ENCODE results near the gene AGBL4. TPM values are rescaled to one million over a fixed set of nuclear protein-coding genes. Genes with fewer than 3 reads are reported as not detected.

Gene AGBL4
- total and polyA plus RNA-seq, 2 of the 4 experiments (the other 2 are of a cell fraction): not detected

GRCh38 chr1:48492392-48492791 is 1531.4 kb downstream of the AGBL4 start:
- Histone ChIP-seq H2AK9ac (replicated peaks; ENCODE audit: low read depth, low read length, poor library complexity) (no peak overlapping the region), H3K4ac (ENCODE audit: low read depth, low read length) (no peak overlapping the region), H3K4me3 (ENCODE audit: insufficient read depth, low read depth, low read length) (no peak overlapping the region), H4K8ac (ENCODE audit: low read depth in 2 of 2, low read length in 2 of 2) (no peak overlapping the region), H2BK20ac (ENCODE audit: low read depth, low read length) (no peak overlapping the region), H2BK5ac (ENCODE audit: low read depth, low read length, poor library complexity, severe bottlenecking) (no peak overlapping the region), H3K36me3 (ENCODE audit: control insufficient read depth, insufficient read depth, low read length) (no peaks in the 10 kb centered on the region), H3K27ac (ENCODE audit: insufficient read depth, low read length) (no peak overlapping the region), H2AFZ (replicated peaks; ENCODE audit: low read length, poor library complexity) (no peak overlapping the region), H3K23ac (ENCODE audit: low read depth, low read length) (no peak overlapping the region), H4K20me1 (ENCODE audit: insufficient read depth, low read length) (peaks cover 3% of the 10 kb centered on the region; the same call in 1 of the 2 replicates), H3K9ac (ENCODE audit: low read depth, low read length) (no peak overlapping the region), H3K9me3 (ENCODE audit: control insufficient read depth, insufficient read depth, low read length) (no peaks in the 10 kb centered on the region), H4K91ac (ENCODE audit: insufficient read depth, low read depth, low read length) (no peak overlapping the region), H2BK15ac (ENCODE audit: low read depth, low read length) (no peak overlapping the region), H3K4me2 (ENCODE audit: low read depth, low read length) (no peak overlapping the region), H3K4me1 (ENCODE audit: control insufficient read depth, insufficient read depth, low read length) (peaks cover 18% of the 10 kb centered on the region), H2BK120ac (ENCODE audit: low read depth, low read length) (no peak overlapping the region), H3K9me1 (ENCODE audit: insufficient read depth, low read length) (peaks cover 10% of the 10 kb centered on the region), H3K14ac (replicated peaks; ENCODE audit: low read depth, low read length) (no peak overlapping the region), H3K27me3 (ENCODE audit: control insufficient read depth, insufficient read depth, low read length) (0 out of 2 replicates have a peak, but pooled peaks cover under 1% of the 10 kb centered on the region), H3K18ac (ENCODE audit: low read depth, low read length) (peak overlapping the region; percentile 34; the same call in 1 of the 2 replicates), H4K5ac (ENCODE audit: low read depth, low read length) (no peak overlapping the region), H3K56ac (ENCODE audit: extremely low read depth, insufficient read depth, low read length) (no peak overlapping the region), H3K79me1 (ENCODE audit: low read depth in 1 of 2, low read length in 2 of 2) (no peaks in the 10 kb centered on the region), H2AK5ac (ENCODE audit: low read depth, low read length) (no peak overlapping the region)
- ChIA-PET POLR2A (ENCODE audit: unreplicated experiment) (no interaction called here), CTCF (interaction anchor here (0.7 kb wide), 1 partner anchor 494 kb away, joined by 4 read pairs; no protein-coding TSS in a partner anchor)
- in situ Hi-C loops (cut with MboI; ENCODE audit: low sequenced_read_pairs) (no loop called here), intact Hi-C loops (cut with micrococcal nuclease) (loop anchor here (10.0 kb wide), 1 partner anchor 1318 kb away; no protein-coding TSS in a partner anchor), dilution Hi-C loops (cut with HindIII; ENCODE audit: low sequenced_read_pairs, unreplicated experiment) (no loop called here)
- no TSS peak for BruUV-seq (replicated peaks)
- DNase-seq: no peak
- ATAC-seq (ENCODE audit: low read depth): no peak
- TF ChIP-seq NFE2L2 (IDR thresholded peaks at IDR 0.05; ENCODE audit: low read depth, low read length) (no peak), RFX5 (IDR thresholded peaks at IDR 0.05; ENCODE audit: low read depth, low read length) (no peak), MXI1 (IDR thresholded peaks at IDR 0.05; ENCODE audit: borderline replicate concordance, low read depth, low read length) (no peak), RAD21 (IDR thresholded peaks at IDR 0.05; ENCODE audit: low read length) (no peak), FOS (IDR thresholded peaks at IDR 0.05; ENCODE audit: low read depth, low read length) (no peak)
